Body of pancreas (tissue), 4 donors: ENCODE results near the gene MUC15.

Experiments
- CTCF ChIP-seq, 7 experiments: fragments of 450-650 bp in 4 of 7; fragments of 200-600 bp in 3 of 7; sonication (generic) in 3 of 7; IDR thresholded peaks; one replicate each; pipeline ENCODE4 v1.5.1; 2016 to 2019; ENCODE audit warnings: antibody characterized with exemption in 7 of 7
- POLR2A ChIP-seq, 3 donors: fragments of 450-650 bp; IDR thresholded peaks; one replicate each; pipeline ENCODE4 v1.6.1; 2016; ENCODE audit warnings: antibody characterized with exemption in 3 of 3, mild to moderate bottlenecking in 2 of 3

- no peak for TF ChIP-seq POLR2A (IDR thresholded peaks at IDR 0.05)
- no peak for TF ChIP-seq CTCF (IDR thresholded peaks at IDR 0.05)
These were observed 3.9 kb upstream of the MUC15 start for GRCh38 chr11:26575946-26576345.
